Sigmoid colon (tissue), 7 donors: Measurements from ENCODE around the gene AUTS2. TPM values are rescaled to one million over a fixed set of nuclear protein-coding genes. Genes with fewer than 3 reads are reported as not detected.

Experiments used
- DNase-seq: peaks from one replicate; pipeline ENCODE4 v3.0.0-alpha.2; 2019
- H3K27ac ChIP-seq, 4 donors: fragments of 200-600 bp; sonication (generic); one replicate each; pipeline ENCODE4 v1.5.1; 2016 to 2019; ENCODE audit warnings: mild to moderate bottlenecking in 1 of 4
- H3K27me3 ChIP-seq, 3 donors: fragments of 200-600 bp; sonication (generic); one replicate each; pipeline ENCODE4 v1.5.1; 2019; ENCODE audit warnings: mild to moderate bottlenecking in 1 of 3
- H3K36me3 ChIP-seq, 4 donors: fragments of 200-600 bp; sonication (generic); one replicate each; pipeline ENCODE4 v1.5.1; 2016 to 2019
- H3K4me1 ChIP-seq, 4 donors: fragments of 200-600 bp; sonication (generic); one replicate each; pipeline ENCODE4 v1.5.1; 2017 to 2019
- H3K4me3 ChIP-seq, 4 donors: fragments of 200-600 bp; sonication (generic); one replicate each; pipeline ENCODE4 v1.5.1; 2017 to 2019; ENCODE audit warnings: mild to moderate bottlenecking in 2 of 4, moderate library complexity in 1 of 4
- H3K9me3 ChIP-seq, 4 donors: fragments of 200-600 bp in 3 of 4; sonication (generic) in 3 of 4; one replicate each; pipeline versions ENCODE4 v1.5.1 to v1.6.1; 2013 to 2019
- CTCF ChIP-seq, 4 experiments: fragments of 450-650 bp in 3 of 4; fragments of 200-600 bp in 1 of 4; IDR thresholded peaks; one replicate each; pipeline ENCODE4 v1.5.1; 2016 to 2019; ENCODE audit warnings: antibody characterized with exemption in 4 of 4, mild to moderate bottlenecking in 3 of 4, moderate library complexity in 2 of 4
- EP300 ChIP-seq, 4 donors: sonication (generic); formaldehyde crosslinking; IDR thresholded peaks; one replicate each; pipeline ENCODE4 v1.6.1; 2017; ENCODE audit warnings: antibody characterized with exemption in 4 of 4
- POLR2A ChIP-seq, 2 donors: fragments of 450-650 bp; IDR thresholded peaks; one replicate each; pipeline ENCODE4 v1.6.1; 2016; ENCODE audit warnings: antibody characterized with exemption in 2 of 2, mild to moderate bottlenecking in 2 of 2, moderate library complexity in 2 of 2
- POLR2AphosphoS5 ChIP-seq, 4 donors: sonication (generic); formaldehyde crosslinking; IDR thresholded peaks; one replicate each; pipeline ENCODE4 v1.6.1; 2017; ENCODE audit warnings: antibody characterized with exemption in 4 of 4
- WGBS, 2 donors: extraction: QIAGEN DNeasy Blood & Tissue Kit; methylation state at CpG; one replicate each; pipeline ENCODE4 v1.1.7; 2013; 5-methylcytosine and 5-hydroxymethylcytosine counted together
- intact Hi-C: fragments of 100-400 bp; cut with DNase I; formaldehyde crosslinking; loops from one replicate; pipeline ENCODE4 v1.15.1; 2023
- polyA plus RNA-seq, 3 donors: library from polyadenylated mRNA; stranded (reverse); fragments of 200-250 nt; gene quantifications; one replicate each; pipeline ENCODE4 v1.2.3, GENCODE V29; 2013
- total RNA-seq, 4 donors: library from RNA; depleted of rRNA; stranded (reverse); fragments of >200 nt; gene quantifications; one replicate each; pipeline ENCODE4 v1.1.0, GENCODE V29; 2016
- donor health status: healthy with polysubstance abuse.
- donor health status: Bipolar disorder and iron deficiency.
- donor health status: healthy.

The AUTS2 gene
- total and polyA plus RNA-seq, 7 donors, result 3.6 to 55.7 (median 25.5) TPM

DNA sequence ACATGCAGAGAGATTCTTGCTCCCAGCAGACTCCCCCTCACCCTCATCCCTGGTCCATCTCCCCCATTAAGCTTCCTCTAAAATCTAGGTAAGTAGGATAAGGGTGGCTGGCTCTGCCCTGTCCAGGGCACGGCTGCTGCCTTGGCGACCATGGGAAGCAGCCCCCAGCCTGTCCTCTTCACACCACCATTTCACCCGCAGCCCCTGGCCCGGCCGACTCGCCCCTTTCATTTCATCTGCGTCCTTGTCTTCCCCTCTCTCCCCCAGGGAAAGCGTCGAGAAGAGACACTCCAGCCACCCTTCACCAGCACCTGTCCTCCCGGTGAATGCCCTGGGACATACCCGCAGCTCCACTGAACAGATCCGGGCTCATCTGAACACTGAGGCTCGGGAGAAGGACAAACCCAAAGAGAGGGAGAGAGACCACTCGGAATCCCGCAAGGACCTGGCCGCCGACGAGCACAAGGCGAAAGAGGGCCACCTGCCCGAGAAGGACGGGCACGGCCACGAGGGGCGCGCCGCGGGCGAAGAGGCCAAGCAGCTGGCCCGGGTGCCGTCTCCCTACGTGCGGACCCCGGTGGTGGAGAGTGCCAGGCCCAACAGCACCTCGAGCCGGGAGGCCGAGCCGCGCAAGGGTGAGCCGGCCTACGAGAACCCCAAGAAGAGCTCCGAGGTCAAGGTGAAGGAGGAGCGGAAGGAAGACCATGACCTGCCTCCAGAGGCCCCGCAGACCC lies 1191.4 kb downstream of the AUTS2 start:
- no peaks in the 10 kb centered on the region for H3K9me3 ChIP-seq
- no peak overlapping the region for H3K4me3 ChIP-seq
- no peak for TF ChIP-seq POLR2AphosphoS5 (IDR thresholded peaks at IDR 0.05)
- no peak for TF ChIP-seq POLR2A (IDR thresholded peaks at IDR 0.05)
- no peak for TF ChIP-seq EP300 (IDR thresholded peaks at IDR 0.05)
- TF ChIP-seq CTCF (IDR thresholded peaks at IDR 0.05), result no peak
- no peaks in the 10 kb centered on the region for H3K4me1 ChIP-seq
- H3K36me3 ChIP-seq, result peaks cover 25 to 73% (median 42%) of the 10 kb centered on the region in 4 donors
- H3K27ac ChIP-seq, result no peak overlapping the region
- no peak for DNase-seq
- H3K27me3 ChIP-seq, result no peaks in the 10 kb centered on the region
- intact Hi-C loops, result no loop called here
- 98% methylated on average over 43 of the region's 43 CpGs for WGBS, 2 donors

DNA sequence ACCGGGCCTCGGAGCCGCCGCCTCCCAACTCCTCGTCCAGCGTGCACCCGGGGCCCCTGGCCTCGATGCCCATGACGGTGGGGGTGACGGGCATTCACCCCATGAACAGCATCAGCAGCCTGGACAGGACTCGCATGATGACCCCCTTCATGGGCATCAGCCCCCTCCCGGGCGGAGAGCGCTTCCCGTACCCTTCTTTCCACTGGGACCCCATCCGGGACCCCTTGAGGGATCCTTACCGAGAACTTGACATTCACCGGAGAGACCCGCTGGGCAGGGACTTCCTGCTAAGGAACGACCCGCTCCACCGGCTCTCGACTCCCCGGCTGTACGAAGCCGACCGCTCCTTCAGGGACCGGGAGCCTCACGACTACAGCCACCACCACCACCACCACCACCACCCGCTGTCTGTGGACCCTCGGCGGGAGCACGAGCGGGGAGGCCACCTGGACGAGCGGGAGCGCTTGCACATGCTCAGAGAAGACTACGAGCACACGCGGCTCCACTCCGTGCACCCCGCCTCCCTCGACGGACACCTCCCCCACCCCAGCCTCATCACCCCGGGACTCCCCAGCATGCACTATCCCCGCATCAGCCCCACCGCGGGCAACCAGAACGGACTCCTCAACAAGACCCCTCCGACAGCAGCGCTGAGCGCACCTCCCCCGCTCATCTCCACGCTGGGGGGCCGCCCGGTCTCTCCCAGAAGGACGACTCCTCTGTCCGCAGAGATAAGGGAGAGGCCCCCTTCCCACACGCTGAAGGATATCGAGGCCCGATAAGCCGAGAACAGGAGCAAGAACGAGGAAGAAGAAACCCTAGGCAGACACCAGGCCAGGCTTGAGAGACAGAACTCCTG lies 1192.2 kb downstream of the AUTS2 start:
- DNase-seq, result no peak
- WGBS, 2 donors, result 97% methylated on average over 63 of the region's 63 CpGs
- TF ChIP-seq POLR2AphosphoS5 (IDR thresholded peaks at IDR 0.05) (no peak), EP300 (IDR thresholded peaks at IDR 0.05) (no peak), POLR2A (IDR thresholded peaks at IDR 0.05) (no peak), CTCF (IDR thresholded peaks at IDR 0.05) (no peak)
- no peaks in the 10 kb centered on the region for H3K4me1 ChIP-seq
- H3K36me3 ChIP-seq, result peaks cover 19 to 65% (median 34%) of the 10 kb centered on the region in 4 donors
- H3K9me3 ChIP-seq, result no peaks in the 10 kb centered on the region
- H3K4me3 ChIP-seq, result no peak overlapping the region
- no peaks in the 10 kb centered on the region for H3K27me3 ChIP-seq
- H3K27ac ChIP-seq, result no peak overlapping the region
- intact Hi-C loops, result no loop called here

DNA sequence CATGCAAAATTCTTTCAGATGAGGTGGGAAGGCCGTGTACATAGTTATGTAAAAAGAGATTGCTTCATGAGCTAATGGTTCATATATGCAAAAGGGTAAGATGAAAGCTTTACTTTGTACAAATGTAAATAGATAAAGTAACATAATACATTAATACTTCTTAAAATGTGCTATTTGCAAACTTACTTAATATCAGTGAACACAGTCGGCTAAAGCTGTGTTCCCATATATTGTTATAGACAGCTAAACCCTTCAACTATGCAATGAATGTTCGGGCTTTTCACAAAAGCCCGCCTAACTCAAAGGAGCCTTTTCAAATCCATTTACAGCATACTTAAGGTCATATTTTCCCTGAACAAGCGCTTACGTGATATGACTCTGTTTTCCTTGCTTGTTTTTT lies 1193.1 kb downstream of the AUTS2 start:
- H3K9me3 ChIP-seq, result no peaks in the 10 kb centered on the region
- TF ChIP-seq CTCF (IDR thresholded peaks at IDR 0.05), result no peak
- no peak for TF ChIP-seq POLR2AphosphoS5 (IDR thresholded peaks at IDR 0.05)
- no peak for TF ChIP-seq EP300 (IDR thresholded peaks at IDR 0.05)
- TF ChIP-seq POLR2A (IDR thresholded peaks at IDR 0.05), result no peak
- H3K27ac ChIP-seq, result no peak overlapping the region
- no peak overlapping the region for H3K4me3 ChIP-seq
- intact Hi-C loops, result no loop called here
- no peaks in the 10 kb centered on the region for H3K4me1 ChIP-seq
- DNase-seq, result no peak
- H3K36me3 ChIP-seq, result peaks cover 12 to 56% (median 25%) of the 10 kb centered on the region in 4 donors
- WGBS, 2 donors, result 93% methylated on average over 6 of the region's 6 CpGs
- H3K27me3 ChIP-seq, result no peaks in the 10 kb centered on the region

DNA sequence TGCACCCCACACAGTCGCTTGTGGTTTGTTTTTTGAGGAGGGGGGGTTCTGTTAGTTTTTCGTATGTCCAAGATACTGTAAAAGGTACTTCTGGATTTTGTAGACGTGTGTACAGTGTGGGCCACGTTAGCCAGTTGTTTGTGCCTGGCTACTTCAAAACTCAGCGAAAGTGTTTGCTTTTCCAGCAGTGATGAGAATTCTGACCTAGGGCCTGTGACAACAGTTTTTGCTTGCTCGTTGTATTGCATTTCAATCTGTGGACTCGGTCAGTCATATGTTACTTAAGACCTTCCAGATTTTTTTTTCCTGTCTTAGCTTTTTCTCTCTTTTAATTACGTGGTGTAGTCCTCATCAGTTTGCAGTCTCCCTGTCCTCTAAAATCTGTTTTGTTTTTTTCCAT lies 1194.8 kb downstream of the AUTS2 start:
- WGBS, 2 donors, result 92% methylated on average over 8 of the region's 8 CpGs
- H3K27me3 ChIP-seq, result no peaks in the 10 kb centered on the region
- peaks cover 6 to 41% (median 15%) of the 10 kb centered on the region in 4 donors for H3K36me3 ChIP-seq
- intact Hi-C loops, result no loop called here
- no peak for DNase-seq
- TF ChIP-seq CTCF (IDR thresholded peaks at IDR 0.05) (no peak), EP300 (IDR thresholded peaks at IDR 0.05) (no peak), POLR2A (IDR thresholded peaks at IDR 0.05) (no peak), POLR2AphosphoS5 (IDR thresholded peaks at IDR 0.05) (no peak)
- no peak overlapping the region for H3K4me3 ChIP-seq
- no peaks in the 10 kb centered on the region for H3K9me3 ChIP-seq
- H3K27ac ChIP-seq, result no peak overlapping the region
- no peaks in the 10 kb centered on the region for H3K4me1 ChIP-seq
